ENCODE results near the gene FRRS1. TPM values are rescaled to one million over a fixed set of nuclear protein-coding genes. Genes with fewer than 3 reads are reported as not detected.

FRRS1 gene
- total and polyA plus RNA-seq, 10 of the 15 experiments (the other 5 are each of a cell fraction or from before 2014, with no cell fraction given): 0.13 to 18.9 (median 8.0) TPM

DNA sequence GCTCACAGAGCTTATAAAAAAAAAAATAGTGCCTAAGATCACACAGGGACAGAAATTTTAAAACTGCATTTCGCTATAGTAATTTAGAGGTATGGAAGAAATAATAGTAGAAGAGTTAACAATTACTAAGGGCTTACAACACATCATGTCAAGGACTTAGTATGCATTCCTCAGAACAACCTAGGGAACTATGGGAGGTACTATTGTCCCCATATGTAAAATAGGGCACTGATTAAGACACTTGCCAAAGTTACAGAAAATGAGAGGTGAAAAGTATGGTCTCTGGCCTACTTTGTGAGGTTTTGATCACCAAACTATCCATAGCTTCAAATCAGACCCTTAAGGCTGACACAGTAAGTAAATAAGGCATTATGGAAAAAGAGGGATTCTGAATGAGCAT lies 4.7 kb downstream of the FRRS1 start:
- Histone ChIP-seq H3K9me3 (replicated peaks; ENCODE audit: control insufficient read depth, insufficient read depth, low read length) (peaks cover 2% of the 10 kb centered on the region; the same call in 2 of the 3 replicates), H3K27ac (ENCODE audit: control insufficient read depth, insufficient read depth) (peak overlapping the region; percentile 6; the same call in 1 of the 2 replicates), H2AFZ (ENCODE audit: control insufficient read depth, low read depth, low read length) (no peak overlapping the region), H4K20me1 (ENCODE audit: control insufficient read depth, insufficient read depth) (no peaks in the 10 kb centered on the region), H3K4me1 (ENCODE audit: control insufficient read depth, insufficient read depth, low read length) (peaks cover 18% of the 10 kb centered on the region), H3K36me3 (ENCODE audit: control insufficient read depth in 2 of 2, insufficient read depth in 2 of 2, low read length in 1 of 2) (no peaks in the 10 kb centered on the region), H3K79me2 (ENCODE audit: control insufficient read depth, insufficient read depth, low read length) (peaks cover 60% of the 10 kb centered on the region), H3K27me3 (replicated peaks in 1 of 2; ENCODE audit: control insufficient read depth in 2 of 2, insufficient read depth in 2 of 2, low read length in 1 of 2) (no peaks in the 10 kb centered on the region), H3K4me3 (peak overlapping the region; percentile 44; the same call in 1 of the 2 replicates), H3K9ac (ENCODE audit: control insufficient read depth, insufficient read depth, low read length) (no peak overlapping the region), H3K4me2 (ENCODE audit: control insufficient read depth, insufficient read depth) (peak overlapping the region; percentile 50; the same call in 1 of the 2 replicates)
- in situ Hi-C loops (cut with MboI): loop anchor here (25.0 kb wide), 2 partner anchors 1626 to 1849 kb away; partner anchors contain the start of gene DPYD
- ChIA-PET POLR2A (interaction anchor here (0.6 to 1.6 kb wide), 3 partner anchors 9 to 487 kb away, joined by 3 to 5 read pairs (median 4); no protein-coding TSS in a partner anchor), RAD21 (ENCODE audit: unreplicated experiment) (no interaction called here), CTCF (interaction anchor here (1.0 kb wide), 1 partner anchor 8 kb away, joined by 3 read pairs; no protein-coding TSS in a partner anchor), SMC1A (ENCODE audit: uncharacterized antibody, unreplicated experiment) (interaction anchor here (1.0 to 3.2 kb wide), 4 partner anchors 11 to 35 kb away, joined by 3 to 10 read pairs (median 4); no protein-coding TSS in a partner anchor)
- intact Hi-C loops (cut with micrococcal nuclease; ENCODE audit: unreplicated experiment): no loop called here
- no peak for FAIRE-seq
- peak; percentile 11 for ATAC-seq
- DNase-seq (ENCODE audit: low read depth, low spot score): no peak
- 58% methylated on average over 1 of the region's 1 CpG for WGBS (ENCODE audit: insufficient coverage, insufficient replicate concordance, low lambda C conversion rate, missing lambda C conversion rate)
- no peak for TF ChIP-seq RAD51 (IDR thresholded peaks at IDR 0.05)
- TF ChIP-seq BRCA1 (IDR thresholded peaks at IDR 0.05; ENCODE audit: low read depth, low read length): no peak
- TF ChIP-seq, protein P1, sequence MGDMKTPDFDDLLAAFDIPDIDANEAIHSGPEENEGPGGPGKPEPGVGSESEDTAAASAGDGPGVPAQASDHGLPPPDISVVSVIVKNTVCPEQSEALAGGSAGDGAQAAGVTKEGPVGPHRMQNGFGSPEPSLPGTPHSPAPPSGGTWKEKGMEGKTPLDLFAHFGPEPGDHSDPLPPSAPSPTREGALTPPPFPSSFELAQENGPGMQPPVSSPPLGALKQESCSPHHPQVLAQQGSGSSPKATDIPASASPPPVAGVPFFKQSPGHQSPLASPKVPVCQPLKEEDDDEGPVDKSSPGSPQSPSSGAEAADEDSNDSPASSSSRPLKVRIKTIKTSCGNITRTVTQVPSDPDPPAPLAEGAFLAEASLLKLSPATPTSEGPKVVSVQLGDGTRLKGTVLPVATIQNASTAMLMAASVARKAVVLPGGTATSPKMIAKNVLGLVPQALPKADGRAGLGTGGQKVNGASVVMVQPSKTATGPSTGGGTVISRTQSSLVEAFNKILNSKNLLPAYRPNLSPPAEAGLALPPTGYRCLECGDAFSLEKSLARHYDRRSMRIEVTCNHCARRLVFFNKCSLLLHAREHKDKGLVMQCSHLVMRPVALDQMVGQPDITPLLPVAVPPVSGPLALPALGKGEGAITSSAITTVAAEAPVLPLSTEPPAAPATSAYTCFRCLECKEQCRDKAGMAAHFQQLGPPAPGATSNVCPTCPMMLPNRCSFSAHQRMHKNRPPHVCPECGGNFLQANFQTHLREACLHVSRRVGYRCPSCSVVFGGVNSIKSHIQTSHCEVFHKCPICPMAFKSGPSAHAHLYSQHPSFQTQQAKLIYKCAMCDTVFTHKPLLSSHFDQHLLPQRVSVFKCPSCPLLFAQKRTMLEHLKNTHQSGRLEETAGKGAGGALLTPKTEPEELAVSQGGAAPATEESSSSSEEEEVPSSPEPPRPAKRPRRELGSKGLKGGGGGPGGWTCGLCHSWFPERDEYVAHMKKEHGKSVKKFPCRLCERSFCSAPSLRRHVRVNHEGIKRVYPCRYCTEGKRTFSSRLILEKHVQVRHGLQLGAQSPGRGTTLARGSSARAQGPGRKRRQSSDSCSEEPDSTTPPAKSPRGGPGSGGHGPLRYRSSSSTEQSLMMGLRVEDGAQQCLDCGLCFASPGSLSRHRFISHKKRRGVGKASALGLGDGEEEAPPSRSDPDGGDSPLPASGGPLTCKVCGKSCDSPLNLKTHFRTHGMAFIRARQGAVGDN (IDR thresholded peaks at IDR 0.05): no peak
- TF ChIP-seq NFXL1 (IDR thresholded peaks at IDR 0.05; ENCODE audit: borderline replicate concordance): no peak
- TF ChIP-seq, protein P2, sequence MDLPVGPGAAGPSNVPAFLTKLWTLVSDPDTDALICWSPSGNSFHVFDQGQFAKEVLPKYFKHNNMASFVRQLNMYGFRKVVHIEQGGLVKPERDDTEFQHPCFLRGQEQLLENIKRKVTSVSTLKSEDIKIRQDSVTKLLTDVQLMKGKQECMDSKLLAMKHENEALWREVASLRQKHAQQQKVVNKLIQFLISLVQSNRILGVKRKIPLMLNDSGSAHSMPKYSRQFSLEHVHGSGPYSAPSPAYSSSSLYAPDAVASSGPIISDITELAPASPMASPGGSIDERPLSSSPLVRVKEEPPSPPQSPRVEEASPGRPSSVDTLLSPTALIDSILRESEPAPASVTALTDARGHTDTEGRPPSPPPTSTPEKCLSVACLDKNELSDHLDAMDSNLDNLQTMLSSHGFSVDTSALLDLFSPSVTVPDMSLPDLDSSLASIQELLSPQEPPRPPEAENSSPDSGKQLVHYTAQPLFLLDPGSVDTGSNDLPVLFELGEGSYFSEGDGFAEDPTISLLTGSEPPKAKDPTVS (IDR thresholded peaks at IDR 0.05; ENCODE audit: low read depth, low read length): no peak
- TF ChIP-seq YY1 (IDR thresholded peaks at IDR 0.05; ENCODE audit: low read depth, low read length): no peak
- no peak for TF ChIP-seq TAF1 (IDR thresholded peaks at IDR 0.05; ENCODE audit: borderline replicate concordance, low read depth, low read length)
- TF ChIP-seq CEBPB (IDR thresholded peaks at IDR 0.05; ENCODE audit: borderline replicate concordance in 1 of 2, low read depth in 2 of 2, low read length in 2 of 2): no peak
- no peak for TF ChIP-seq POLR2A (IDR thresholded peaks at IDR 0.05; ENCODE audit: low read depth, low read length)
- TF ChIP-seq, protein P3, sequence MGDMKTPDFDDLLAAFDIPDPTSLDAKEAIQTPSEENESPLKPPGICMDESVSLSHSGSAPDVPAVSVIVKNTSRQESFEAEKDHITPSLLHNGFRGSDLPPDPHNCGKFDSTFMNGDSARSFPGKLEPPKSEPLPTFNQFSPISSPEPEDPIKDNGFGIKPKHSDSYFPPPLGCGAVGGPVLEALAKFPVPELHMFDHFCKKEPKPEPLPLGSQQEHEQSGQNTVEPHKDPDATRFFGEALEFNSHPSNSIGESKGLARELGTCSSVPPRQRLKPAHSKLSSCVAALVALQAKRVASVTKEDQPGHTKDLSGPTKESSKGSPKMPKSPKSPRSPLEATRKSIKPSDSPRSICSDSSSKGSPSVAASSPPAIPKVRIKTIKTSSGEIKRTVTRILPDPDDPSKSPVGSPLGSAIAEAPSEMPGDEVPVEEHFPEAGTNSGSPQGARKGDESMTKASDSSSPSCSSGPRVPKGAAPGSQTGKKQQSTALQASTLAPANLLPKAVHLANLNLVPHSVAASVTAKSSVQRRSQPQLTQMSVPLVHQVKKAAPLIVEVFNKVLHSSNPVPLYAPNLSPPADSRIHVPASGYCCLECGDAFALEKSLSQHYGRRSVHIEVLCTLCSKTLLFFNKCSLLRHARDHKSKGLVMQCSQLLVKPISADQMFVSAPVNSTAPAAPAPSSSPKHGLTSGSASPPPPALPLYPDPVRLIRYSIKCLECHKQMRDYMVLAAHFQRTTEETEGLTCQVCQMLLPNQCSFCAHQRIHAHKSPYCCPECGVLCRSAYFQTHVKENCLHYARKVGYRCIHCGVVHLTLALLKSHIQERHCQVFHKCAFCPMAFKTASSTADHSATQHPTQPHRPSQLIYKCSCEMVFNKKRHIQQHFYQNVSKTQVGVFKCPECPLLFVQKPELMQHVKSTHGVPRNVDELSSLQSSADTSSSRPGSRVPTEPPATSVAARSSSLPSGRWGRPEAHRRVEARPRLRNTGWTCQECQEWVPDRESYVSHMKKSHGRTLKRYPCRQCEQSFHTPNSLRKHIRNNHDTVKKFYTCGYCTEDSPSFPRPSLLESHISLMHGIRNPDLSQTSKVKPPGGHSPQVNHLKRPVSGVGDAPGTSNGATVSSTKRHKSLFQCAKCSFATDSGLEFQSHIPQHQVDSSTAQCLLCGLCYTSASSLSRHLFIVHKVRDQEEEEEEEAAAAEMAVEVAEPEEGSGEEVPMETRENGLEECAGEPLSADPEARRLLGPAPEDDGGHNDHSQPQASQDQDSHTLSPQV (IDR thresholded peaks at IDR 0.05): no peak
- no peak for TF ChIP-seq NFYB (IDR thresholded peaks at IDR 0.05; ENCODE audit: insufficient read depth, low read depth, low read length)
- no peak for TF ChIP-seq EP300 (IDR thresholded peaks at IDR 0.05; ENCODE audit: borderline replicate concordance in 1 of 2, control insufficient read depth in 1 of 2, low read depth in 2 of 2, low read length in 2 of 2)
- TF ChIP-seq ESRRA (IDR thresholded peaks at IDR 0.05; ENCODE audit: low read length): no peak
- no TSS peak for BruUV-seq (replicated peaks)
